ENCODE data around the gene TSPAN15.

The TSPAN15 gene

GRCh38 chr10:69499726-69500689 lies 48.7 kb downstream of the TSPAN15 start:
- TF ChIP-seq CTCF (conservative IDR thresholded peaks at IDR 0.05), result no peak

GRCh38 chr10:69500864-69501468 lies 49.7 kb downstream of the TSPAN15 start:
- no peak for TF ChIP-seq CTCF (conservative IDR thresholded peaks at IDR 0.05)
- no peak overlapping the region for H3K27ac ChIP-seq

More at GRCh38 chr10:69499726-69500689, 48.7 kb downstream of the TSPAN15 start:
- no peak overlapping the region for H3K27ac ChIP-seq

- H3K27ac ChIP-seq, result no peak overlapping the region
- no peak for TF ChIP-seq CTCF (conservative IDR thresholded peaks at IDR 0.05)
Observed at GRCh38 chr10:69501657-69502056, 50.4 kb downstream of the TSPAN15 start.

GRCh38 chr10:69502589-69502988 lies 51.3 kb downstream of the TSPAN15 start:
- TF ChIP-seq CTCF (conservative IDR thresholded peaks at IDR 0.05), result no peak

GRCh38 chr10:69503001-69503895 lies 52.0 kb downstream of the TSPAN15 start:
- no peak overlapping the region for H3K27ac ChIP-seq
- no peak for TF ChIP-seq CTCF (conservative IDR thresholded peaks at IDR 0.05)

More at GRCh38 chr10:69502589-69502988, 51.3 kb downstream of the TSPAN15 start:
- no peak overlapping the region for H3K27ac ChIP-seq

GRCh38 chr10:69503896-69504265 lies 52.6 kb downstream of the TSPAN15 start:
- H3K27ac ChIP-seq, result no peak overlapping the region
- TF ChIP-seq CTCF (conservative IDR thresholded peaks at IDR 0.05), result no peak

Measured in VCaP (cell line).